DOHH2 (cell line): ENCODE data around the gene C3orf20.

Source experiments
- EZH2phosphoT487 ChIP-seq: fragments of 200-600 bp; sonication (generic); IDR thresholded peaks from 2 replicates; pipeline ENCODE4 v1.6.1; 2017; ENCODE audit warnings: borderline replicate concordance, mild to moderate bottlenecking, antibody characterized with exemption, low read length, moderate library complexity, mixed read lengths
- TF ChIP-seq, protein P1 (sequence below): fragments of 200-600 bp; sonication (generic); IDR thresholded peaks from one replicate; pipeline ENCODE4 v1.5.1; 2014; ENCODE audit warnings: antibody characterized with exemption, mild to moderate bottlenecking, low read depth, low read length; ENCODE audit not compliant: poor library complexity, severe bottlenecking

DNA sequence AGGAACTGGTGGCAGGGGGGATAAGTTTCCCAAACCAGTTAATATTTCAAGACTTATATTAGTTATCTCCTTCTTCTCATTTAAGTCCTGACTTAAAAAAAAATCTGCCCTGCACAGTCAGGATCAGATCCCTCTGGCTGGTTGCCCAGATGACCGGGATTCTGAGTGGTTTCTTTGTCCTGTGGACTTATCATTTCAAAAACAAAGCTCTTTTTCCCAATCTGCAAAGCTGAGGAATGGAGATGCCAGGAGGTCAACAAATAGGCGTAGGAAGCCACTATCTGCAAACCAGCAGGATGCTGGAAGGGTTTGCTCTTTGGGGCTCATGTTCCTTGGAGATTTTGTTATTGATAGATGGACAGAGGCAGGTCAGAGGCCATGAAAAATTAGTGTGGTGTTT, 5.8 kb downstream of the C3orf20 start:
- TF ChIP-seq, protein P1, sequence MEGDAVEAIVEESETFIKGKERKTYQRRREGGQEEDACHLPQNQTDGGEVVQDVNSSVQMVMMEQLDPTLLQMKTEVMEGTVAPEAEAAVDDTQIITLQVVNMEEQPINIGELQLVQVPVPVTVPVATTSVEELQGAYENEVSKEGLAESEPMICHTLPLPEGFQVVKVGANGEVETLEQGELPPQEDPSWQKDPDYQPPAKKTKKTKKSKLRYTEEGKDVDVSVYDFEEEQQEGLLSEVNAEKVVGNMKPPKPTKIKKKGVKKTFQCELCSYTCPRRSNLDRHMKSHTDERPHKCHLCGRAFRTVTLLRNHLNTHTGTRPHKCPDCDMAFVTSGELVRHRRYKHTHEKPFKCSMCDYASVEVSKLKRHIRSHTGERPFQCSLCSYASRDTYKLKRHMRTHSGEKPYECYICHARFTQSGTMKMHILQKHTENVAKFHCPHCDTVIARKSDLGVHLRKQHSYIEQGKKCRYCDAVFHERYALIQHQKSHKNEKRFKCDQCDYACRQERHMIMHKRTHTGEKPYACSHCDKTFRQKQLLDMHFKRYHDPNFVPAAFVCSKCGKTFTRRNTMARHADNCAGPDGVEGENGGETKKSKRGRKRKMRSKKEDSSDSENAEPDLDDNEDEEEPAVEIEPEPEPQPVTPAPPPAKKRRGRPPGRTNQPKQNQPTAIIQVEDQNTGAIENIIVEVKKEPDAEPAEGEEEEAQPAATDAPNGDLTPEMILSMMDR, result no peak
- TF ChIP-seq EZH2phosphoT487, result no peak
